HK-2 (cell line): ENCODE results near the gene PUM1.
A peak's percentile ranks its signal among the peaks of the same experiment; 100 is the strongest.
"Not testable (repeated sequence)": the region's sequence is repeated elsewhere in the genome, so short reads cannot be mapped to it uniquely, and the experiment has no call there.

Experiments
- DNase-seq: peaks from one replicate; pipeline ENCODE4 v3.0.0-alpha.2; 2018; ENCODE audit not compliant: unreplicated experiment

The PUM1 gene

DNA sequence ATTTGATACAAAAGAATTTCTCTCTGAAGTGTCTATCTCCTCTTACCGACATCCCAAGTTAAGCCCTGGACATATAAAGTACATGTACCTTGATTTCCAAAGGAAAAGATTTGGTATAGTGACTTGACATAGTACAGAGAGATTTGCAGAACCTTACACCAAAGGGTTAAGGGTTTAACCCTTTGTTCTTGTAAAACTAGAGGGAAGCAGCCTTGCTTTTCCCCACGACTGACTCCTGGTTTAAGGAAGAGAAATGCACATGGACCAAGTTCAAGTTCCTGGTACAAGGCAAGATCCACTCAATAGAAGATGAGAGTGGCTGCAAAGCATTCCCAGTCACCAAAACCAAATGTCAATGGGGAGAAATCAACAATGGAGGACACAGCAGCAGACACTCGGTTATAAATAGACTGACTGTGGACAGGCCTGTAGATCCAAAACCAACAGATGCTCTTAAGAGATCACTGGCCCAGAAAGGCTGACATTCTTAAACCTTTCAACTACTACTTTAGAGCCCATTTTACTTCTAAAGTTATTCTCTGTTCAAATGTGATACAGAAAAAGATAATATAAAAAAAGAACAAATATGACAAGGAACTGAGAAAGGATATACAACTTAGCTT lies 69.4 kb downstream of the PUM1 start:
- DNase-seq, result no peak

DNA sequence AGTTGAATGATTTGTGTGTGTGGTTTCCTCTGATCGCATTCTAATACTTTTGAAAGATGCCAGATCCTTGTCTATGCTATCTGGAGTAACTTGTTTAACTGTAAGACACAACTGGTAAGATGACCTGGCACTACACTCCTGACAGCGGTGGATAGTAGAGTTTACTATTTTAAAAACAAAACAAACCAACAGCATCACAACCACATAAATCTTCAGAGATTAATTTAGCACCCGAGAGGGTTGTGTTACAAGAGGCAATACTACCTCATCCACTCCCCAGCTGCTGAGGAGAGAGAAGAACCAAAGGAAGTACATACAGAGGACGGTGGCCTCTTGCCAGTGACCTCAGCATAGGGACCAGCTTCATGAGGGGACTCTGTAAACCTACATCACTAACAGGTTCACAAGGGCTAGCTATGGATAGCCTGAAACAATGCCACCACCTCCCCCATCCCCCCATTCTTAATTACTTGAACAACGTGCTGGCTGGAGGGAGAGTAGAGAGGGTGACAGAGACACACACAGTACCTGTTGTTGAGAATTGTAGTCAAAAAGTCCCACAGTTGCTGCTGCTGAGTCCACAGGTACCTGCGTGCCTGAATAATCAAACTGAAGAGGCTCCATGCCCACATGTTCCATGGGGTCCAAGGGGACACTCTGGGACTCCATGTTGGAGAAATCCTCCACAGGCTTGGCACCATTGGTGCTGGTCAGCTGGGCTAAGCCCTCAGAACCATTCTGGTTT lies 73.5 kb downstream of the PUM1 start:
- DNase-seq, result no peak

DNA sequence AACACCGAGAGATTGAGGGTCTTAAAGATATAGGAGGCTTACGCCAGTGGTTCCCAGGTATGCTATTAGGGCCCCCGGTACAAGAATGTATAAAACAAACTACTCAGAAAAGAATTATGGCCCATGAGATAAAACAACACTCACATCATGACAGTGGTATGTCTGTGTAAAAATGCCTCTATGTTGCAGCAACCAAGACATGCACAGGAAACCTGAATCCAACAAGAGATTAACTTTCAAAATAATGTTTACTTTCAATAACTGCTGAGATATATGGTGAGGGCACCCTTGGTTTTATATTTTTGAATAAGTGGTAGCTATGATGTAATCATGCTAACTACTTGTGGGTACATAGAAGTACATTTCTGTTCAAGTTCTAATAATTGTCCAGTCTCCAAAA lies 74.9 kb downstream of the PUM1 start:
- DNase-seq, result no peak

DNA sequence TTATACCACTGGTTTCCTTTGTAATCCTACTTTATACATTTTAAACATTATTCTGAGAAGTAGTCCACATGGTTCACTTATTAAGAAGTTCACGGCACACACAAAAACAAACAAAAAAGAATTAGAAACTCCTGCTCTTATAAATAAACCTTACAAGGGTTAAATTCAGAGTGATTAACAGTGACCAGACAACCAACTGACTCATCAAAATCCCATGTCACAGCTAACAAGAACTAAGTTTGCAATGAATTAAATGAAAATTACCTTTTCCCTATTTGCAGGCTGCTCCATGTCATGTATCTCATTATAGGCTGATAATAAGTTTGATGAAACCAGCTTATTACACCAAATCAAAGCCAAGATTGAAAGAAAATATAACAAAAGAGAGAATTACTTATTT lies 77.5 kb downstream of the PUM1 start:
- DNase-seq, result no peak

DNA sequence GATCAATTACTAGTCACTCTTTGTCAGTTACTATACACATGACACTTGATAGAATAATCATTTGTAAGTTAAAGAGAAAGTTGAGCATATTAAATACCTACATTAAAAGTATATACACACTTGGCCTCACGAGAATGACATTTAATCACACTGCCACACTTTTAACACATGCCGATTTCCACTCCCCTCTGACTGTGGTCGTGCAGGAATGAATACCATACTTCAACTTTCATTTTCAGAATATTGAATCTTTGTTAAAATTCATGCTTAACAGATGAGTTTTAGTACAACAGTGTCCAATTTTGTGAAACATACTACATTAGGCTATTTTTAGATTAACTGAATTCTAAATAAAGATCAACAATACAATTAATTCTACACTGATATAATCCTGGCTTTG lies 78.8 kb downstream of the PUM1 start:
- DNase-seq, result no peak

DNA sequence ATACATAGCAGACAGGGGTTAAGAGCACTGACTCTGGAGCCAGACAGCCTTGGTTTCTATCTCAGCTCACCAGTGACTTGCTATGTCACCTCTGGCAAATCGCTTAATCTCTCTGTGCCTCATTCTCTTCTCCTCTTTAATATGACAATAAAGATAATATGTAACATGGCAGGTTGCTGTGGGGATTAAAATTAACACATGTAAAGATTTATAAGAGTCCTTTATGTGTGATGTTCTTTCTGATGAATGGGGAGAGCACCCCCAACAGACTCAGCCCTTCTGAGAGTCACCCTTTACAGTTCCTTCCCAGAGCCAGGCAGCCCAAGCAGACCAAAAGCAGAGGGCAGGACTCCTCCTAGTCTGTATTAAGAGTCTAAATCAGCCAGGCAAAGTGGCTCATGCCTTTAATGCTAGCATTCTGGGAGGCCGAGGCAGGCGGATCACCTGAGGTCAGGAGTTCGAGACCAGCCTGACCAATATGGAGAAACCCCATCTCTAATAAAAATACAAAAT lies 80.5 kb downstream of the PUM1 start:
- DNase-seq, result no peak

DNA sequence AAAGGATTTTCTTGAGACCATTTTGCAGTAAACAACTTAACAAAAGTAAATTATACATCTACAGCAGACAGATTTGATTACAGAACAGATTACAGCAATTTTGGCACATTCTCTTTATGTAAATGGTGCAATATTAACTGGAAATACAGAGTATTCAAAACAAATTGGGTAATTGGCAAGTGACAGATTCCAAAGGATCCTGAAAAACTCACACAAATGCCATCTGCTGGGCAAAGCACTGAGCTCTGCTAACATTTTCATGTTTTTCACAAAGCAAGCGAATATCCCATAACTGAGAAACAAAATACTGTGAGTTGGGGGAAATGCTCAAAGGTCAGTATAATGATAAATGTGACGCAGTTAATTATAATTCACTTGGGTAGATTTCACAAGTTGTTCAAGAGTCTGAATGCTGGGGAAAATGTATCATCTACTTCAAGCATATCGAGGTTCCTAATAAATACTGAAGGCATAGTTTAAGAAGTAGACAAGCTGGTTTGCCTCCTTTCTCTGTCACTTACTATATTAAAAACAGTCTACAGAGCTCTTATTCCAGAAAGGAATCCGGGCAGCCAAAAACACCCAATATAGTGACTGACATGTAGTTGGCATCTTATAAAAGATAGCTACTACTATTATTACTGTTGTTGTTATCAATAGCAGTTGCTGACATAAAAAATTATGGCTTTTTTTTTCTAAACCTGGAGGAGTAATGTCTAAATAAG lies 81.2 kb downstream of the PUM1 start:
- no peak for DNase-seq

DNA sequence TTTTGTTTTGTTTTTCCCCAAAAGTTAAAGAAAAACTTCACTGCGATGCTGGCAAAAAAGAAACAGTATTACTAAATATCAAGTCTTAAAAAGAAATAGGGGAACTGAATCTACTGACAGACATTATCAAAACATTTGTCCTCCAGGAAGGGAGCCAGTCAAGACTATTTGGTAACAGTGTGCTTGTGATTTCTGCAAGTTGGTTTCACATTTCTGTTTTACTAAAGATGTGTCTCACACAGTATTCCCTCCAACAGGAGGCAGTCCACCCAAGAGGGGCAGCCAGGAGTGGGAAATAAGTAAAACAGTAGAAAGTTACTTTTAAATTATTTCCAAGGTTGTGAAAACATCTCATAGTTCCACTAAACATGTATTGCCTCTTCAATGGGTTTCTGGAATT lies 82.6 kb downstream of the PUM1 start:
- no peak for DNase-seq

DNA sequence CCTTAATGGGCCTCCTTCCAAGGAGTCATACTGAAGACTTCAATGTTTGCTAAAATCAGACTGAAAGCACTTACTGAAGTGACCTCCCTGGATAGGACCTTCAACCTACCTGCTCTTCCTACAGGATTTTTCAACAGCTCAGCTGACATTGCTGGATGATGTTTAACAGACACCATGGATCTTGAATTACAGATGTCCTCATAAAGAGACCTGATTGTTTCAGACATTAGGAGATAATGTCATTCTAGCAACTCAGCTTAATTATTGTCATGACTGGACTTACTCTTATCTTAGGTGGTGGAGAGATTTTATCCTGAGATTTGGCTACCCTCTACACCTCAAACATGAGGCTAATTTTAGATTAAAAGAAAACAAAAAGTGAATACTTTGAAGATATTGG lies 83.1 kb downstream of the PUM1 start:
- no peak for DNase-seq

DNA sequence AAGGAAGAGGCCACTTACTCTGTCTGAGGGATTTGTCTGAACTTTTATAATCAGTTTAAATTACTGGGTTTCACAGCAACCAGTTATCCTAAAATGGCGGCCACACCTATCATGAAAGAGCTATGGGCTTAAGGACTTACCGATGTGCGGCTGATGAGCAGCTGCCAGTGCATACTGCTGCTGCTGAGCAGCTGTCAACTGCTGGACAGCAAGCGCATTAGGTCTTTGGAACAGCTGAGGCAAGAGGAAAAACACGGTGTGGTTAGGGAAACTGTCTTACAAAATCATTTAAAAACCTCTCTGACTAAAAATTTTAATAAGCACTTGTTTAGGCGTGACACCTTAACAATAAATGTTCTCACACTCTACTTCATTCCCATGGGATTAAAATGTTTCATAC lies 84.3 kb downstream of the PUM1 start:
- no peak for DNase-seq

DNA sequence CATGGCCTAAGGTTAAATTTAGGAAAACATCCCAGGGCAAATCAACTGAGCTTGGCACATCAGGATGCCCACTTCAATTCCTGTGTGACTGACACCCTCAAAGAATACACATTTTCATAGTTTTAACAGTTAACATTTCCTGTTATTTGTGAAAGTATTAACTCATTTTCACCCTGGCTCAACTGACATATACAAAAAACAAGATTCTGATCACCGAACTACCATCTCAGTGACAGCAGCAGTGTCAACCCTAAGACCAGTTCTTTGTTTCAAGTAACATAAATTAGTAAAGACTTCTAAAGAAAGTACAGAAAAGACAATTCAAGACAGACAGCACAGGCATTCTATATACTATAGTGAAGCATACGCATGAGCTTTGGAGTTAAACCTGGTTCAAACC lies 88.0 kb downstream of the PUM1 start:
- DNase-seq, result no peak

DNA sequence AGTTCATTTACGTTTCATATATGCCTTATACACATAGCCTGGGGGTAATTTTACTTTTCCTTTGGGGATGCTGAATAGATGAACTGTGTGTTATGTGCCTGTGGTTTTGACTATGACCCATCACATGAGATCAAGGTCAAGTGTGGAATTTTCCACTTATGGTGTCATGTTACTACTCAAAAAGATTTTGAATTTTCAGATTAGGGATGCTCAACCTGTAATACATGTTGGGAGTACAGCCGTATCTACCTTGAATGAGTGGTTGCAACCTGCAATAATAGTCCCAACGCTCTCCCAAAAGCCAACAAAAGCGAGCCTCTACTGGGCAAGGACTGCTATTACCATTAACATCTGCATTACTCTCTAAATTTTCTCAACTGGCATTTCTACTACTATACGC lies 88.4 kb downstream of the PUM1 start:
- DNase-seq, result no peak

DNA sequence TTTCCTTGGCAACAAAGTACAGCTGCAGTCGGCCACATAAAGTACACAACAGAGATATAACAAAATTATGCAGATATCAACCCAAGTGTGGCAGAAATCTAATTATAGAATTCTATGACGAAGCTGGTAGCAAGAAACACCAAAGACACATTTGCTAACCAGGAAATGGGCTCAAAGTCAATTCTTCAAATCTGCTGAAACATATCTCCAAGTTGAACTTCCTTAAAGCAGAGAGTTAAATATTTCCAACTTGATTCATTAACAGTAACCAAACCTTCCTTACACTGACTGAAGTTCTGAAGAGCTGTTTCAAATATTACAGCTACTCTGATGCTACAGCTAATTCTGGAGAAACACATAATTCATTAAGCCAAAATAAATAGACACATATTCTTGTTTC lies 89.4 kb downstream of the PUM1 start:
- DNase-seq, result no peak

DNA sequence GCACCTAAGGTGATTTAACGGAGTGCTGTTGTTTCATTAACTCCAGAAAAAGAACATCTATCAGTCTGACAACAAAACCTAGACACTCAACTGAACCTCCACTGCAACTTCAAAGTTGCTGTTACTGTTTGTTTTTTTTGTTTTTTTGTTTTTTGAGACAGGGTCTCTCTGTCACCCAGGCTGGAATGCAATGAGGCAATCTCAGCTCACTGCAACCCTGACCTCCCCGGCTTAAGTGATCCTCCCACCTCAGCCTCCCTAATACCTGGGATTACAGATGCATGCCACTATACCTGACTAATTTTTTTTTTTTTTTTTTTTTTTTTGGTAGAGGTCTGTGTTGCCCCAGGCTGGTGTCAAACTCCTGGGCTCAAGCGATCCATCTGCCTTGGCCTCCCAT lies 90.3 kb downstream of the PUM1 start:
- DNase-seq, result no peak

DNA sequence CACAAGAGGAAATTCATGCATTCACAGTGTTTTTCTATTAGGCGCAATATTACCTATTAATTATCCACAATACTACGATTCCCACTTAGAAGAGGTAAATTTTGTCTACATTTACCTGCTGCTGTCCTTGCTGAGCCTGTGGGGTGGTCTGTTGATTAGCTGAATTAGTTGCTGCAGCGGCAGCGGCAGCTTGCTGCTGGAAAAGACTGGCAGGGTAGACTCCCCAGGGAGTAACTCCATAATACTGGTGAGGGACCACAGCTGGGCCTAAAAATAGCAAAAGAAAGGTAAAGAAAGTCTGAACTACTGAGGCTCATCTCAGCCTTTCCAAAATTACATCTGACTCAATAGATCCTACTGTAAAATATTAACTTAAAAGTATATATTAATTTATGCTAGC lies 91.0 kb downstream of the PUM1 start:
- DNase-seq, result no peak

DNA sequence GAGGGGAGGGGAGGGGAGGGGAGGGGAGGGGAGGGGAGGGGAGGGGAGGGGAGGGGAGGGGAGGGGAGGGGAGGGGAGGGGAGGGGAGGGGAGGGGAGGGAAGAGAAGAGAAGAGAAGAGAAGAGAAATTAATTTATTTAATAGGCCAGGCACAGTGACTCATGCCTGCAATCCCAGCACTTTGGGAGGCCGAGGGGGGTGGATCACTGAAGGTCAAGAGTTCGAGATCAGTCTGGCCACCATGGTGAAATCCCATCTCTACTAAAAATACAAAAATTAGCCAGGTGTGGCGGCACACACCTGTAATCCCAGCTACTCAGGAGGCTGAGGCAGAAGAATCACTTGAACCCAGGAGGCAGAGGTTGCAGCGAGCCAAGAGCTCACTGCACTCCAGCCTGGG lies 93.2 kb downstream of the PUM1 start:
- DNase-seq, result not testable (repeated sequence)

DNA sequence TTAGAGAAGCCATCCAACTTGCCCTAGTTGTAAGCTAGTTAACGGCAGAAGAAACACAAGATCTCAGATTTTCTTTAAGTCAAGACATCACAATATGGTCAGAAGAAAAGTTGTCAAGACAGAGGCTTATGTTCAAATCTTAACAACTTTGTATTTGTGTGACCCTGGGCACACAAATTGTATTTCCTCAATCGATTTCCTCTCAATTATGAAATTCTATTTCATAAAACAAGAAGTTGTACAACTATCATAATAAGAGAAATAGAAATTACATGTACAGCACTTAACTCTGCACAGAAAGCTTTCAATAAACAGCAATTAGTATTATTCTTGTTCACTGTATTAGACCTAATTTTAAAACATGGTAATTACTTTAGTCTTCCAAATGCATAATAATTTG lies 94.0 kb downstream of the PUM1 start:
- DNase-seq, result no peak

DNA sequence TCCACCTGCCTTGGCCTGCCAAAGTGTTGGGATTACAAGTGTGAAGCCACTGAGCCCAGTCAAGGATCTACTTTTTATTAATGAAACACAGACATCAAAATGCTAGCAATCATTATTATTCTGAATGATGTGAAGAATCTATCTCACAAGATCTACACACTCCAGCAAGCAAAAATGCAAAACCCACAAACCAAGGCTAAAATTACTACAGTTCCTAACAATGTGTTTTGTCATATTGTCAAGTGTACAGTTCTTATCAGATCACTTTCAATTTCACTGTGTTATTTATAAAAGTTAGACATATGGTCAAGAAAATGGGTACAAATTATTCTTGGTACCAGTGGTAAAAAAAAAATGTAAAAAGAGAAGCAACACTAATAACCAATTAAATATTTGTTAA lies 95.6 kb downstream of the PUM1 start:
- DNase-seq, result no peak

DNA sequence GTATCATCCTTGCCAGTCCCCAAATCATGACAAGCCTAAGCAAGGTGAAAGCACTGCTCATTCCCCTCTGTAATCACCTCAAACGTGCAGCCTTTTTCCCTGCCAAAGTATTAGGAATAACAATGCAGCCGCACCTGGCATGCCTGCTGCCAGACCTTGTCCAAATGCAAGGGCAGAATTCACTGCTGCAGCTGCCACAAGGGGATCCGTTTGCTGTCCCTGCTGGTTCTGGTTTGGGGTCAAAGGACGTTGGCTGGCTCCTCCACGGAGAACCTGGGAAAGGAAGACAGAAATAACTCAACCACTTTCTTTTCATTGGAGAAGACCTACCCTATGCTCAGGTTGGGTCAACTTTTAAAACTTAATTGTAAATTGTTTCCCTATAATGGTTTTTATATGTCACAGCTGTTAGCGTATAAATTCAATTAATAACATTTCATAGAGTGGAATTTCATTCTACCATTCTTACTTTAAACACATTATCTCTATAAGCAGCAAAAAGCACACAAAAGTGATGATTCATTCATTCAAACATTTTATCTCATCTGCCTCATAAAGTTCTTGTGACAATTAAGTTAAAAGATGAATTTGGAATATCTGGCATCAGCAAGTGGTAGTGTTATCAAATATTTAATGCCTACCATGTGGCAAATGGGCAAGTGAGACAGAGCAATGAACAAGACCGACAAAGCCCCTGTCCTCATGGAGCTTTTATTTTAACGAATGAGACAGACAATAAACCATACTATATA lies 97.1 kb downstream of the PUM1 start:
- no peak for DNase-seq

DNA sequence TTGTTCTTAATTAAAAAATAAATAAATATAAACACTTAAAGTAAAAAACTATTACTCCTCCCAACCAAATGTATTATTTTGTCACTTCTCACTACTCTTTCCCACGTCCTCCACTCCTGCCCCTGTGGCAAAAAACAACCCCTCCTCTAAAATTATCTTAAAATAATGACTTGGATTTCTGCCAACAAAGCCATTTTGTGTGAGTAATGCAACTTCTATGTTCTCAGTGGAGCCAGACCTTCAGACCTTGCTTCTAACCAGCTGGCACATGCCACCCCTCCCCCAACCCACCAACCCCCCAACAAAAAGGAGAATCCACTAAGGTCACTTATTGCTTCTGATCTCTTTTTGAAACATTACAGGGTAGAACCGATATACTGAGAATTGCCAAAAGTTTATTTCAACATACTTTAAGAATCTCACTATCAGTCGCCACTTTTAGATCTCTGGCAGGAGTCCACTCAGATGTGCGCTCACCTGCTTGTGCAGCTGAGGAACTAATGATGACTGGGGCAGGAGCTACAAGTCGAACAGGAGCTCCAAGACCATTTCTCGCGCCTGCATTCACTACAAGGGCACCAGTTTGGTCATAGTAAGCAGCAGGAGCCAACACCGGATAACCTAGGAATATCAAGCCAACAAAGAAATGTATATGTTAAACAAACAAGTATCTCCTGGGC lies 98.7 kb downstream of the PUM1 start:
- peak; percentile 16 for DNase-seq

DNA sequence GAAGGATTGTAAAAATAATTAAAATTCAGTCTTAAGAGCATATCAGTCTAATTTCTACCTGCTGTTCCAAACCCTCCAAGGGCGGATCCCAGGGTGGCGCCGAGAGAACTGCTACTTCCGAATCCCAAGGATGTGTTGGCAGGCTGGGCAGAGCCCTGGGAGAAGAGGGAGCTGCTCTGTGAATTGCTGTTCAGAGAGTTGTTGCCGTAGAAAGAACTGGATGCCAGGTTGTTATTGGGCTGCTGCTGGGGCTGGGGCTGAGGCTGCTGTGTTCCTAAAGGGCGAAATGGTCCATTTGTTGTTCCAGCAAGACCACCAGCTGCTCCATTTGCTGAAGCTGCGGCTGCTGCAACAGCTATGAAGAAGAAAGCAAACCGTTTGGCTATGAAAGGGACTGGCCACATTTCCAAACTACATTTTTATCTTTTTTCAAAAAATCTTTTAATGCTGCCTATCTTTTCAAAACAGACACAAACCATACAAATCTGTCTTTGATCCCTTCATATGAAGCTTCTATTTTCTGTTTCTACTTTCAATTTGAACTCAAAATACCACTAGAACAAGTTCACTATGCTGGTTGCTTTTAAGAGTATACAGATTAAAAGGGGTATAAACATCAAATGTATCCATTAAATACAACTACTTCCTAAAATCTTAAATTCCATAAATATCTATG lies 99.5 kb downstream of the PUM1 start:
- DNase-seq, result no peak
